IMR-90 (cell line): ENCODE data around the gene NCOA5. TPM values are rescaled to one million over a fixed set of nuclear protein-coding genes. Genes with fewer than 3 reads are reported as not detected.

Experiments
- ATAC-seq: fragments of 200-7000 bp; cut with Tn5 transposase; 2 replicates; pipeline ENCODE4 v1.9.1; 2020; ENCODE audit warnings: low read depth, mild to moderate bottlenecking, moderate library complexity
- BruUV-seq: library from RNA; stranded (reverse); fragments of 400-500 nt; replicated peaks from 2 replicates; lab custom pipeline; 2021; lab: Mats Ljungman, UMichigan
- CTCF ChIA-PET: fragments of 300-600 bp; formaldehyde crosslinking; extraction: SDS; loops from one replicate; lab custom pipeline; 2021; ENCODE audit warnings: antibody characterized with exemption; lab: Yijun Ruan, JAX
- POLR2A ChIA-PET: fragments of 300-600 bp; sonication (Branson Sonifier 250); formaldehyde crosslinking; loops from one replicate; lab custom pipeline; 2022; ENCODE audit warnings: antibody characterized with exemption; ENCODE audit not compliant: unreplicated experiment; lab: Charles Lee
- DNase-seq: peaks from one replicate; pipeline ENCODE4 v3.0.0; 2013
- H2AFZ ChIP-seq: replicated peaks from 2 replicates; pipeline ENCODE3; 2013; ENCODE audit warnings: low read length, mild to moderate bottlenecking; ENCODE audit not compliant: poor library complexity
- H2AK5ac ChIP-seq: 2 replicates; pipeline ENCODE4 v1.6.1; 2013; ENCODE audit warnings: low read depth, low read length, inconsistent platforms
- H2AK9ac ChIP-seq: replicated peaks from 2 replicates; pipeline ENCODE3; 2013; ENCODE audit warnings: mild to moderate bottlenecking, low read depth, low read length, moderate library complexity; ENCODE audit not compliant: poor library complexity
- H2BK120ac ChIP-seq: 2 replicates; pipeline ENCODE4 v1.6.1; 2013; ENCODE audit warnings: low read depth, low read length, inconsistent platforms
- H2BK15ac ChIP-seq: 3 replicates; pipeline ENCODE4 v1.6.1; 2013; ENCODE audit warnings: low read depth, low read length, inconsistent platforms
- H2BK20ac ChIP-seq: 2 replicates; pipeline ENCODE4 v1.6.1; 2013; ENCODE audit warnings: low read depth, mild to moderate bottlenecking, inconsistent platforms, low read length, moderate library complexity
- H2BK5ac ChIP-seq: 2 replicates; pipeline ENCODE4 v1.6.1; 2013; ENCODE audit warnings: mild to moderate bottlenecking, low read depth, low read length, inconsistent platforms; ENCODE audit not compliant: poor library complexity, severe bottlenecking
- H3K14ac ChIP-seq: replicated peaks from 2 replicates; pipeline ENCODE4 v1.6.1; 2013; ENCODE audit warnings: low read depth, low read length, inconsistent platforms
- H3K18ac ChIP-seq: 2 replicates; pipeline ENCODE4 v1.6.1; 2013; ENCODE audit warnings: low read depth, low read length, control low read depth
- H3K23ac ChIP-seq: 2 replicates; pipeline ENCODE4 v1.6.1; 2013; ENCODE audit warnings: low read depth, low read length, inconsistent platforms
- H3K27ac ChIP-seq: 2 replicates; pipeline ENCODE4 v1.5.1; 2013; ENCODE audit warnings: mild to moderate bottlenecking, control low read depth, low read length; ENCODE audit not compliant: insufficient read depth
- H3K27me3 ChIP-seq: 2 replicates; pipeline ENCODE4 v1.6.1; 2013; ENCODE audit warnings: low read length; ENCODE audit not compliant: control insufficient read depth, insufficient read depth
- H3K36me3 ChIP-seq: 2 replicates; pipeline ENCODE4 v1.6.1; 2013; ENCODE audit warnings: low read length, mixed read lengths; ENCODE audit not compliant: control insufficient read depth, insufficient read depth
- H3K4ac ChIP-seq: 2 replicates; pipeline ENCODE4 v1.6.1; 2013; ENCODE audit warnings: low read depth, low read length, inconsistent platforms
- H3K4me1 ChIP-seq: 2 replicates; pipeline ENCODE4 v1.6.1; 2013; ENCODE audit warnings: low read length, mixed read lengths; ENCODE audit not compliant: control insufficient read depth, insufficient read depth
- H3K4me2 ChIP-seq: 2 replicates; pipeline ENCODE4 v1.6.1; 2013; ENCODE audit warnings: low read depth, mild to moderate bottlenecking, control low read depth, low read length, moderate library complexity
- H3K4me3 ChIP-seq: 2 replicates; pipeline ENCODE4 v1.5.1; 2013; ENCODE audit warnings: low read depth, mild to moderate bottlenecking, control low read depth, low read length, moderate library complexity; ENCODE audit not compliant: insufficient read depth
- H3K56ac ChIP-seq: 2 replicates; pipeline ENCODE4 v1.6.1; 2013; ENCODE audit warnings: low read length, inconsistent platforms; ENCODE audit not compliant: insufficient read depth; ENCODE audit errors: extremely low read depth
- H3K79me1 ChIP-seq, 2 experiments: 2 replicates each; pipeline ENCODE4 v1.6.1; 2013; ENCODE audit warnings: low read length in 2 of 2, inconsistent platforms in 1 of 2, low read depth in 1 of 2
- H3K9ac ChIP-seq: 2 replicates; pipeline ENCODE4 v1.6.1; 2013; ENCODE audit warnings: low read depth, low read length, control low read depth
- H3K9me1 ChIP-seq: 2 replicates; pipeline ENCODE4 v1.6.1; 2013; ENCODE audit warnings: low read length, inconsistent platforms; ENCODE audit not compliant: insufficient read depth
- H3K9me3 ChIP-seq: 2 replicates; pipeline ENCODE4 v1.6.1; 2013; ENCODE audit warnings: low read length; ENCODE audit not compliant: control insufficient read depth, insufficient read depth
- H4K20me1 ChIP-seq: 2 replicates; pipeline ENCODE4 v1.6.1; 2013; ENCODE audit warnings: low read length, inconsistent platforms; ENCODE audit not compliant: insufficient read depth
- H4K5ac ChIP-seq: 2 replicates; pipeline ENCODE4 v1.6.1; 2013; ENCODE audit warnings: mild to moderate bottlenecking, low read depth, low read length, control low read depth
- H4K8ac ChIP-seq, 2 experiments: 2 replicates each; pipeline ENCODE4 v1.6.1; 2013; ENCODE audit warnings: low read depth in 2 of 2, low read length in 2 of 2, control low read depth in 1 of 2, inconsistent platforms in 1 of 2
- H4K91ac ChIP-seq: 2 replicates; pipeline ENCODE4 v1.6.1; 2013; ENCODE audit warnings: low read depth, low read length, inconsistent platforms; ENCODE audit not compliant: insufficient read depth
- MAZ ChIP-seq: IDR thresholded peaks from 2 replicates; pipeline ENCODE4 v1.6.1; 2012; ENCODE audit warnings: low read depth, mild to moderate bottlenecking, low read length, improper control_type of control experiment, moderate library complexity, borderline replicate concordance
- WGBS, 2 experiments: methylation state at CpG; one replicate each; pipeline versions ENCODE4 v1.1.5 to v1.1.7; 2013; ENCODE audit warnings: missing lambda C conversion rate in 2 of 2; ENCODE audit not compliant: insufficient read length in 1 of 2; ENCODE audit errors: extremely low coverage in 2 of 2; 5-methylcytosine and 5-hydroxymethylcytosine counted together
- dilution Hi-C: fragments of 300-500 bp; cut with HindIII; formaldehyde crosslinking; loops from one replicate; pipeline ENCODE4 v1.14.3; 2018; ENCODE audit warnings: low sequenced_read_pairs; ENCODE audit not compliant: unreplicated experiment
- in situ Hi-C: fragments of 300-500 bp; cut with MboI; formaldehyde crosslinking; loops from 3 replicates; pipeline ENCODE4 v1.14.3; 2019; ENCODE audit warnings: low sequenced_read_pairs, inconsistent platforms, mixed read lengths
- intact Hi-C: fragments of 100-400 bp; cut with micrococcal nuclease; formaldehyde crosslinking; loops from 2 replicates; pipeline ENCODE4 v1.10.0; 2022
- polyA plus RNA-seq, 3 experiments: library from polyadenylated mRNA; depleted of rRNA; stranded (reverse); fragments of >200 nt; gene quantifications; 2 replicates each; pipeline ENCODE4 v1.2.3, GENCODE V29; 2012; ENCODE audit warnings: low replicate concordance in 1 of 3
- total RNA-seq: library from RNA; depleted of rRNA; stranded (reverse); fragments of >200 nt; gene quantifications from 2 replicates; pipeline ENCODE4 v1.2.3, GENCODE V29; 2012

The NCOA5 gene
- total and polyA plus RNA-seq, 2 of the 4 experiments (the other 2 are of a cell fraction): 17.4 to 20.6 TPM

DNA sequence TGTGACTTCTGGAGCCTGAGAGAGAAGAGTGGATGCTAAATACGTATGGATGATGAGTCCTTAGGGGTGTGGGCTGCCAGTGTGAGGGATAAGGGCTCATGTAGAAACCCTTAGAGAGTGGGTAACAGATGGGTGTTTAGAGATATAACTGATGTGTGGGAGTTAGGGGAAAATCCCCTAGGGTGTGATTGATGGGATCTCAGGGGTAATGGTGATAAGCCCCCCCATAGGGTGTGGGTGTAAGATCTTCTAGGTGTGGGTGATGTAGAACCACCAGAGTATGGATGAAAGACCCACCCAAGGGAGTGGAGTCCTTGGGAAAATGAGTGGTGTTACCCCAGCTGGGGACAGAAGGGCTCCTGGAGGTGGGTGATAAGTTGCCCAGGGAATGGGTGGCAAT, 34.5 kb downstream of the NCOA5 start:
- H2AK9ac ChIP-seq: no peak overlapping the region
- no TSS peak for BruUV-seq
- TF ChIP-seq MAZ: no peak
- no peak overlapping the region for H4K8ac ChIP-seq
- no peaks in the 10 kb centered on the region; the same call in 1 of the 2 replicates for H3K9me1 ChIP-seq
- H3K56ac ChIP-seq: no peak overlapping the region
- no peak overlapping the region for H2BK15ac ChIP-seq
- H3K36me3 ChIP-seq: no peaks in the 10 kb centered on the region
- no peak overlapping the region for H3K27ac ChIP-seq
- ATAC-seq (no peak), DNase-seq (no peak)
- H2AFZ ChIP-seq: no peak overlapping the region
- in situ Hi-C loops (no loop called here), intact Hi-C loops (loop anchor here (5.0 kb wide), 1 partner anchor 33 kb away; no protein-coding TSS in a partner anchor), dilution Hi-C loops (no loop called here)
- H3K9ac ChIP-seq: no peak overlapping the region
- H3K14ac ChIP-seq: no peak overlapping the region
- no peak overlapping the region for H3K4me2 ChIP-seq
- 0% methylated on average over 1 of the region's 1 CpG; no CpG with 5 or more reads in 1 of the 2 experiments for WGBS, 2 experiments
- no peaks in the 10 kb centered on the region for H3K9me3 ChIP-seq
- H3K4me3 ChIP-seq: no peak overlapping the region
- H2BK5ac ChIP-seq: no peak overlapping the region
- H3K4me1 ChIP-seq: no peaks in the 10 kb centered on the region; the same call in 1 of the 2 replicates
- no peak overlapping the region for H3K18ac ChIP-seq
- H3K27me3 ChIP-seq: peaks cover 8% of the 10 kb centered on the region; the same call in 1 of the 2 replicates
- H2BK20ac ChIP-seq: no peak overlapping the region
- no peak overlapping the region for H2AK5ac ChIP-seq
- H3K23ac ChIP-seq: no peak overlapping the region
- H4K5ac ChIP-seq: no peak overlapping the region
- ChIA-PET POLR2A (no interaction called here), CTCF (no interaction called here)
- H4K20me1 ChIP-seq: peaks cover 16% of the 10 kb centered on the region
- H2BK120ac ChIP-seq: no peak overlapping the region
- H3K4ac ChIP-seq: no peak overlapping the region
- H3K79me1 ChIP-seq: no peaks in the 10 kb centered on the region
- H4K91ac ChIP-seq: no peak overlapping the region
